Non-pigmented ciliary epithelial cell (primary cell): ENCODE results near the gene TFAP2E.

Experiments
- DNase-seq: peaks from one replicate; pipeline ENCODE4 v3.0.0-alpha.2; 2010; ENCODE audit warnings: low read depth

The TFAP2E gene

GRCh38 chr1:35597870-35598269 lies 24.8 kb downstream of the TFAP2E start:
- no peak for DNase-seq

DNA sequence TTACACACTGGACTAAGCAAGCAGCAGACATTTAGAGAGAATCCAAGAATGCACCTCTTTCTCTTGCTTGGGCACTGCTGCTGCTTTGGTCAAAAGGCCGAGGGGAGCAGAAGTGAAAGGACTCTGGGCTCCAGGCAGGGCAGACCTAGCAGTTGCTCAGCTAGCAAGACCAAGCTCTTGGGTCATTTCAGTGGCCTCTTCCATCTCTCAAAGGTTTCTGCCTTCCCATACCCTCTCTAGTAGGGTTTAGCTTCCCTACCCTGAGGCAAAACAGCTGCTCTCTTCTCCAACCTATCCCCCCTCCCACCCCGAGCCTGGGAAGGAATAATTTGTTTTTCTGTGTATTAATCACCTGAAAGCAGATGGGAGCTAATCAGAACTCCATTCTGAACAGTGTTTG lies 25.8 kb downstream of the TFAP2E start:
- DNase-seq: no peak

- no peak for DNase-seq
Measured at GRCh38 chr1:35599411-35599810, 26.3 kb downstream of the TFAP2E start.

DNA sequence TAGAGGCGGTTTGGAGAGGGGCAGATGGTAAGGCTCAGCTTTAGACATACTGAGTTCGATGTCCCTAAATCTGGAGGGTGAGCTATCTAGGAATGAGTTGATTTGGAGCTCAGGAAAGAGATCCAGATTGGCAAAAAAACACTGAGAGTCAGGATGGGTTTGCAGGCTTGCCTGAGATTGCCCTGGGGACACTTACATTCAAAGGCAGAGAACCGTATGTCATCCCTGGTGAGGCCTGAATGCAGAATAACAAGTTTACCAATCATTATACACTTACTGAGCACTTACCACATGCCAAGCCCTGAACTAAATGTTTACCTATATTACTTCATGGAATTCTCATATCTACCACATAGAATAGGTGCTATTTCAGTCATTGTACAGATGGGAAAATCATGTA lies 27.5 kb downstream of the TFAP2E start:
- DNase-seq: no peak

DNA sequence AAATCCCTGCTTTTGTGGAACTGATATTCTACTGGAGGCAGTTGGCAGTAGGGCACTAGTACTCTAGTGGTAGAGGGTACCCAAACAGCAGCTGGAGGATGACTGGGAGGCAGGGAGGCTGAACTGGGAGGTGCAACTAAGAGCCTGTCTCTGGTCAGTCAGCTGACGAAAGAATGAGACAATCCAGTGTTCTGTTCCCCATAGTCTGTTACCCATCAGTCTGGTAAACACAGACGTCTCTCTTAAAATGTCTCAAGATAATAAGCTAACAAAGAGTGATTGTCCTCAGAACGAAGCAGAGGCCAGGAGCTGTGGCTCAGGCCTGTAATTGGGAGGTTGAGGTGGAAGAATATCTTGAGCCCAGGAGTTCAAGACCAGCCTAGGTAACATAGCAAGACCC lies 30.4 kb downstream of the TFAP2E start:
- DNase-seq: no peak

DNA sequence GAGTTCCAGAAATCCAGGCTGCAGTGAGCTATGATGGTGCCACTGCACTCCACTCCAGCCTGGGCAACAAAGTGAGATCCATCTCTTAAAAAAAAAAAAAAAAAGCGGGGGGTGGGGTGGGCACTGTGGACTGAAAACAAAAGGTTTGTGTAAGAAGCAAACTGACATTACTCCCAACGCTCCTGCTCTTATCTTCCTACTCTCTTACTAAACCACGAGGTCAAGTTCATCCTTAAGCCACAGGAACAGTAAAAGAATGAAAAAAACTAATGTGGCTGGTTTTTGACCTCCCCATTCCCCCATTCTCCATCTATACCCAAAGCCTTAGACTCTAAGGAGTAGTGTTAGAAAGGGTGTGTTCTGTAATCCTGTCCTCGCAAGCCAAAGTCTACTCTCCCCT lies 30.8 kb downstream of the TFAP2E start:
- DNase-seq: no peak

DNA sequence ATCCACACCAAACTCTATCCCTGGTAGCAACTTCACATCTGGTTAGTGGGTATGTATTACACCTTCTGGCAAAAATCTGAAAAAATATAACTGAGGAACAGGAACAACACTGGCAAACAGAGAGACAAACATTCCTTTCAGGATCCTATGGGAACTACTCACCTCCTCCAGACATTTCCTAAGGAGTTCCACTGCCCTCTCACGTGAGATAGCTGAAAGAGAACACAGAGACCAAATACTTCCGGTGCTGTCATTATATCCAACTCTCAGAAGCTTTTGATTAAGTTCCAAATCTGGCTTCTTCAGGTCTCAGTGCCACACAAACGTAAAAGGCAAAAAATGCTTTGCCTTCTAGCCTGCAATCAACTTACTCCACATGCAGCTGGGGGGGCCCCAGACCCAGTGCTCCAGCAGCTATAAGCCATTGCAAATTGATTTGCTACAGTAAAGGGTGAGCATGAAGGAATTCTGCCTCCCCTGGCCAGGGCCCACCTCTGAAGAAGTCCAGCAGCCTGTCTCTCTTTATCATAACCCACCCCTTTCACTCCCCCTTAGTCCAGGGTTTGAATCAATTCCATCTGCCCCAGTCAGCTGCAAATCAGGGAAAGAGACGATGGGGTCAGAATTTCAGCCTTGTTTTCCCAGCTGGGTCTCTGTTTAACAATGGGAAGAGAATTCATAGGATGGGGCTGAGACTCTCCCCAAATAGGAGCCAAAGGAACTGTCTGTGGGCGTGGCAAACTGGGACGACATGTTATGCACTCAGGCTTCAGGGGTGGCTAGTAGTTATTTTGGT lies 32.2 kb downstream of the TFAP2E start:
- DNase-seq: no peak

GRCh38 chr1:35605867-35606182 lies 32.7 kb downstream of the TFAP2E start:
- peak; percentile 38 for DNase-seq

GRCh38 chr1:35611655-35612054 lies 38.5 kb downstream of the TFAP2E start:
- no peak for DNase-seq

DNA sequence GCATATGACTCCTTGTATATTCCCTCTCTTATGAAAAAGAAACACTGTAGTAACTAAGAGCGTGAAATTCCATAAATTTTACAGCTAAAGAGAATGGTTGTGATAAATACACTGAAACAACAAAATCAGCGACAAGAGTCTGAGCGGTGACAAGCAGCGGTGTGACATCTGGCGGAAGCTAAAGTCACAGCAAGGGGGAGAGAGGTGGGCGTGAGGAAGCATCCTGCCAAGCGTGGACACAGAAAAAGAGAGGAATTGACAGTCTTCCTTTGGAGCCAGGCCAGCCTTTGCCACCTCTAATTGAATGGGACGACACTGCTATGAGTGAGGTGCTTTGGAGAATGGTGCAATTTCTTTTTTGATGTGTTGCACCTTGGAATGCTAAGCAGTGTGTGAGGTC lies 42.3 kb downstream of the TFAP2E start:
- DNase-seq: no peak

GRCh38 chr1:35619237-35620121 lies 46.4 kb downstream of the TFAP2E start:
- no peak for DNase-seq

DNA sequence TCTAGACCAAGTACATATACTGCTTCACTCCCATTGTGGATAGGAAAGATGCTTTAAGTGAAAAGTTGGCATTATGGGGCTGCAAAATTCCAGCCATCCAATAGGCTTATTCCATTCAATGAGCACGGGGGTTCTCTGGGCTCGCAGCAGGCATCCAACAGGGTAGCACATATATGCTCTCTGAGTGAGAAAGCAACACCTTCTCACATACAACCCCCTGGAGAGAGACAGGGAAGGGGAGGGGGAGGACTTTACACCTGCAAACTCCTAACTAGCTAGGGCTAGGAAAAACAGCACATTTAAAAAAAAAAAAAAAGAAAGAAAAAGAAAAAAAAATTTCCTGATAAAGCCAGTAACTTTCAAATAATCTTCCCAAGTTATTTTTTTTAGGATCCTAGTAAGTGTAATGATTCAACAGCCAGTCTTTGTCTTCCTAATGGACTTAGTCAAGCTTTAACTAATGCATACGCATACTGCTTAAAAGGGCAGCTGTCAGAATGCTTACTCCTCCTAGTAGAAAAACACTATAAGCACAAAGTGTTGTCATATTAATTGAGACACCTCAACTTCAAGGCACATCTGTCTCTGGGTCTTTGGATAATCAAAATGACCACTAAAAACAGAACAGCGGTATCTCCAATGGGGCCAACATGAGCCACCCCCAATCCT lies 49.5 kb downstream of the TFAP2E start:
- no peak for DNase-seq

GRCh38 chr1:35623832-35624231 lies 50.7 kb downstream of the TFAP2E start:
- no peak for DNase-seq

GRCh38 chr1:35629051-35629450 lies 55.9 kb downstream of the TFAP2E start:
- DNase-seq: no peak

DNA sequence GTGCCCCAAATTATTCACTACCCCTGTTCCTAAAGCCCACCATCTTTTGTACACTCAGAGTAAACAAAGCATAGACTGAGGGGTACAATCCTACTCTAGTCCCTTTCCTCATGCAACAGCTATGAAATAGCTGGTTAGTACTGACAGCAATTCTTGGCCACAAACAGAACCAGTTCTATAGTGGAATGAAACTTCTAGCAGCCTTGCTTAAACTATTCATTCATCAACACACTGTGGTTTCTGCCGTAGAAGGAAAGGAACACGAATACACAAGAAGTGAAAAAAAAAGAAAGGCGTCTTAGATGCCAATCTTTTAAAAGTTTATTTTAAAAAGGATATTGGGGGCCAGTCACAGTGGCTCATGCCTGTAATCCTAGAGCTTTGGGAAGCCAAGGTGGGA lies 58.3 kb downstream of the TFAP2E start:
- no peak for DNase-seq

- peak; percentile 20 for DNase-seq
Measured at GRCh38 chr1:35633547-35633946, 60.4 kb downstream of the TFAP2E start.

DNA sequence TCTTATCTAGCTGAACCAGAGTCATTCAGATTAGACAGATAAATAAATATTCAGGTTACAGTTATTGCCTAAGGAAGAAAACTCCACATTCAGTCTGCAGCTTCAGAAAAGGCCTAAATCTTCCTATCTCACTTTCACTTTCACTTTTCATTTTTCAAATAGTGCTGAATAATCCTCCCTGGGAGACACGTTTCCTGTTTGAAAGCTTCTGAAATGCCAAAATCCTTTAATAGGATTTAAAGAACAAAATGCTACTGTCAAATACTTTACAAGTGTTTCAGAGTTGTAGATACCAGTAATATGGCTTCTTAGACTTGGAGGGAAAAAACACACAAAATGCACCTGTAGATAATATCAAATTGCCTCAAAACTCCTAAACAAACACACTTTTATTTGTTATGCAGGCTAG lies 64.3 kb downstream of the TFAP2E start:
- peak; percentile 32 for DNase-seq

GRCh38 chr1:35640380-35641232 lies 67.5 kb downstream of the TFAP2E start:
- no peak for DNase-seq

DNA sequence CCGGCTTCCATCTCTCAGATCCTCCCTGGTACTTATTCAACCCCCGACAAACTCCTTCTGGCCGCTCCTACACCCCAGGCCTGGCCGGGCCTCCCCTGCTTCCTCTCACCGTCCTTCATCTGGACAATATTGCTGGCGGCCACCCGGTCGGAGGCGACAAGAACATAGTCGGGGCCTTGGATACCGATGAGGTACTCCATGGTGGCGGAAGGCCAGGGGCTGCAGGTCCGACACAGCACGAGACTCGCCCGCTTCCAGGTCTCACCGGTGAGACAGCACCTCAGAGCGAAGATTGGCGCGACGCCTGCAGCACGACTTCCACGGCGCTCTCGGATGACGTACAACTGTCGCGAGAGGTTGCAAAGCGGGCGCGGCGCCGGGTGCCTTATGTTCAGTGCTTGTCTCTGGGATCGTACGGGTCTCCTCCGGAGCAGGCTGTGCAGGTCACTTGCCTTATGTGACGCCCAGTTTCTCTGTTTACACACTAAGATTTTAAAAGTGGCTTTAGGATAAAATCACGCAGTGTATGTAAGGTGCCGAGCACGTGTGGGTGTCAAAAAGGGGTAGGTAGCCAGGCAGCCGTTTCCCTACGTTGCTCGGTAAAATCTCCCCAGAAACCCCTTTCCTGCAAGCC lies 68.2 kb downstream of the TFAP2E start, which contains the start of gene PSMB2:
TSS of gene PSMB2 (minus strand) at position 294 of the 634 bp plus-strand sequence. CDS start at position 200, 94 bp downstream.
- peak; percentile 78 for DNase-seq

GRCh38 chr1:35642471-35642955 lies 69.4 kb downstream of the TFAP2E start:
- no peak for DNase-seq

GRCh38 chr1:35644204-35644603 lies 71.1 kb downstream of the TFAP2E start:
- DNase-seq: no peak
